Stimulated activated CD4-positive, alpha-beta T cell treated with anti-CD3 and anti-CD28 coated beads, Interleukin-15, amount 100 ng/mL, for 48 hours (primary cell): ENCODE data around the gene LPIN3.

Experiments
- DNase-seq, 2 donors: peaks; one replicate each; pipeline ENCODE4 v3.0.0-alpha.2; 2020; ENCODE audit warnings: low read depth in 2 of 2

LPIN3 gene

GRCh38 chr20:41366546-41367392 lies 26.1 kb downstream of the LPIN3 start, which contains the start of gene EMILIN3:
TSS of gene EMILIN3 (minus strand) at chr20:41366818. CDS start at chr20:41366634, 184 bp downstream.
- no peak for DNase-seq

GRCh38 chr20:41367393-41367695 lies 26.7 kb downstream of the LPIN3 start:
- DNase-seq, result no peak

- DNase-seq, result no peak
Observed at GRCh38 chr20:41367956-41368355, 27.3 kb downstream of the LPIN3 start.

- DNase-seq, result no peak
Observed at GRCh38 chr20:41369673-41370072, 29.1 kb downstream of the LPIN3 start.

GRCh38 chr20:41370176-41370575 lies 29.6 kb downstream of the LPIN3 start:
- peak in 1 of 2 donors; percentile 5 for DNase-seq

- no peak for DNase-seq
Observed at GRCh38 chr20:41371371-41371770, 30.8 kb downstream of the LPIN3 start.

GRCh38 chr20:41373251-41373783 lies 32.7 kb downstream of the LPIN3 start:
- DNase-seq, result no peak

GRCh38 chr20:41373931-41374920 lies 33.6 kb downstream of the LPIN3 start:
- no peak for DNase-seq

GRCh38 chr20:41375846-41376245 lies 35.2 kb downstream of the LPIN3 start:
- DNase-seq, result no peak

- no peak for DNase-seq
Observed at GRCh38 chr20:41376349-41376748, 35.7 kb downstream of the LPIN3 start.

- DNase-seq, result no peak
Observed at GRCh38 chr20:41377275-41377674, 36.7 kb downstream of the LPIN3 start.

- no peak for DNase-seq
Observed at GRCh38 chr20:41379551-41379950, 38.9 kb downstream of the LPIN3 start.

GRCh38 chr20:41380551-41381193 lies 40.1 kb downstream of the LPIN3 start:
- no peak for DNase-seq

GRCh38 chr20:41382791-41383305 lies 42.2 kb downstream of the LPIN3 start:
- no peak for DNase-seq

GRCh38 chr20:41386502-41387427 lies 46.1 kb downstream of the LPIN3 start:
- DNase-seq, result no peak

- DNase-seq, result no peak
Observed at GRCh38 chr20:41387444-41387851, 46.8 kb downstream of the LPIN3 start.

- no peak for DNase-seq
Observed at GRCh38 chr20:41390889-41391288, 50.3 kb downstream of the LPIN3 start.

- no peak for DNase-seq
Observed at GRCh38 chr20:41391587-41392001, 51.0 kb downstream of the LPIN3 start.

- no peak for DNase-seq
Observed at GRCh38 chr20:41392295-41392694, 51.7 kb downstream of the LPIN3 start.
